Prostate gland (tissue), 2 donors: ENCODE measurements around the gene WNK4. TPM values are rescaled to one million over a fixed set of nuclear protein-coding genes. Genes with fewer than 3 reads are reported as not detected.

ENCODE experiments used
- DNase-seq: peaks from one replicate; pipeline ENCODE4 v3.0.0-alpha.2; 2019; ENCODE audit warnings: low spot score
- H3K27ac ChIP-seq, 2 donors: fragments of 200-600 bp; sonication (generic); 2 replicates each; pipeline ENCODE4 v1.5.1; 2017 to 2019
- H3K27me3 ChIP-seq: fragments of 200-600 bp; sonication (generic); replicated peaks from 2 replicates; pipeline ENCODE4 v1.5.1; 2019; ENCODE audit not compliant: insufficient read depth
- H3K36me3 ChIP-seq, 2 donors: fragments of 200-600 bp; sonication (generic); 1 replicate in 1 of 2; 2 replicates in 1 of 2; pipeline versions ENCODE4 v1.5.1 to v1.8.1; 2017 to 2019
- H3K4me1 ChIP-seq: fragments of 200-600 bp; sonication (generic); replicated peaks from 2 replicates; pipeline ENCODE4 v1.5.1; 2019
- H3K4me3 ChIP-seq, 2 donors: fragments of 200-600 bp; sonication (generic); 2 replicates each; pipeline ENCODE4 v1.5.1; 2017 to 2019
- H3K9me3 ChIP-seq: fragments of 200-600 bp; sonication (generic); 2 replicates; pipeline ENCODE4 v1.5.1; 2017
- POLR2A ChIP-seq: fragments of 450-650 bp; IDR thresholded peaks from one replicate; pipeline ENCODE4 v1.6.1; 2016; ENCODE audit warnings: antibody characterized with exemption, mild to moderate bottlenecking
- POLR2AphosphoS5 ChIP-seq: sonication (generic); formaldehyde crosslinking; IDR thresholded peaks from one replicate; pipeline ENCODE4 v1.6.1; 2017; ENCODE audit warnings: antibody characterized with exemption
- WGBS: methylation state at CpG from one replicate; pipeline ENCODE4 v1.1.5; 2018; 5-methylcytosine and 5-hydroxymethylcytosine counted together
- intact Hi-C: fragments of 100-400 bp; cut with DNase I; formaldehyde crosslinking; loops from one replicate; pipeline ENCODE4 v1.14.2; 2022
- total RNA-seq, 2 donors: library from RNA; depleted of rRNA; stranded (reverse); fragments of >200 nt; gene quantifications; one replicate each; pipeline ENCODE4 v1.1.0, GENCODE V29; 2016
- TF ChIP-seq, protein P1 (sequence below), 4 experiments: fragments of 200-600 bp in 2 of 4; fragments of 450-650 bp in 2 of 4; sonication (generic) in 2 of 4; IDR thresholded peaks; 1 replicate in 3 of 4; 2 replicates in 1 of 4; pipeline ENCODE4 v1.5.1; 2016 to 2019; ENCODE audit warnings: antibody characterized with exemption in 4 of 4, mild to moderate bottlenecking in 2 of 4, moderate library complexity in 2 of 4

WNK4 gene
- total RNA-seq, 2 donors from 2014 or later = 24.7 to 28.9 TPM

DNA sequence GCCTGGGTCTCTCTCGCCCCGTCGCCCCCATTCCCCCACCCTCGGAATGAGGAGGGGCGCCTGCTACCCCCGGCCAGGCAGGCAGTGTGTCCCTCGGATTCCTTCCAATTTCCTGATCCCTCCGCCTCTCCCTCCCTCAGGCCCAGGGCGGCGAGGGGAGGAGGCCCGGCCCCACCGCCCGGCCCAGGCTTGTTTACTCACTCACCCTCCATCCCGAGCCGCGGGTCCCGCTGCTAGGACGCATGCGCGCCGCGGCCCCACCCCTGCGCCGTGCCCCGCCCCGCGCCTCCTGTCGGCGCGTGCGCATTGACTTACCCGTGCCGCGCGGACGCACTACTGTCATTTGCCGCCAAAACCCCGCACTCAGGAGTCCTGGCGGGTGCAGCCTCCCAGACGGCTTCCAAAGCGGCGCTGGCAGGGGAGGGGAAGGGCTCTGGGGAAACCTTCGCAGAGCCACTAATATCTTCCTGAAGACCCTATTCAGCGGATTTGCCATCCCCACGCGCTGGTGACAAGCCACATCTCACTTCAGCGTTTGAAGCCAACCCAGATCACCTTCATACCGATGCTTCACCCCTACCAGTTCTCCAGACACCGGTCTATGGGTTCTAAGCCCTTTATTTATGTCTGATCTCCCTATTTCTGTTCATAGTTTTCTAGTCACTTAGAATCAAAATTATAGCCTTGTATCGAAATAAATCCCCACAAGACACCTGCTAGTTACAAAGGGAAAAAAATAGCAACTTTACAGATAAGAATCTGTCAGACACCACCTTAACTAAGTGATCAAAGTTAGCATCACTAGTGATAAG lies 35.4 kb upstream of the WNK4 start, which contains the start of gene EZH1:
Gene EZH1, minus strand, starts transcription at position 235 of the 812 bp plus-strand sequence. CDS start 16,099 bp downstream, outside the sequence.
- H3K4me1 ChIP-seq = peaks cover 17% of the 10 kb centered on the region
- TF ChIP-seq, protein P1, sequence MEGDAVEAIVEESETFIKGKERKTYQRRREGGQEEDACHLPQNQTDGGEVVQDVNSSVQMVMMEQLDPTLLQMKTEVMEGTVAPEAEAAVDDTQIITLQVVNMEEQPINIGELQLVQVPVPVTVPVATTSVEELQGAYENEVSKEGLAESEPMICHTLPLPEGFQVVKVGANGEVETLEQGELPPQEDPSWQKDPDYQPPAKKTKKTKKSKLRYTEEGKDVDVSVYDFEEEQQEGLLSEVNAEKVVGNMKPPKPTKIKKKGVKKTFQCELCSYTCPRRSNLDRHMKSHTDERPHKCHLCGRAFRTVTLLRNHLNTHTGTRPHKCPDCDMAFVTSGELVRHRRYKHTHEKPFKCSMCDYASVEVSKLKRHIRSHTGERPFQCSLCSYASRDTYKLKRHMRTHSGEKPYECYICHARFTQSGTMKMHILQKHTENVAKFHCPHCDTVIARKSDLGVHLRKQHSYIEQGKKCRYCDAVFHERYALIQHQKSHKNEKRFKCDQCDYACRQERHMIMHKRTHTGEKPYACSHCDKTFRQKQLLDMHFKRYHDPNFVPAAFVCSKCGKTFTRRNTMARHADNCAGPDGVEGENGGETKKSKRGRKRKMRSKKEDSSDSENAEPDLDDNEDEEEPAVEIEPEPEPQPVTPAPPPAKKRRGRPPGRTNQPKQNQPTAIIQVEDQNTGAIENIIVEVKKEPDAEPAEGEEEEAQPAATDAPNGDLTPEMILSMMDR (IDR thresholded peaks at IDR 0.05) = peak in 2 of 4 experiments; percentile 54 to 56
- TF ChIP-seq POLR2A (peak; percentile 76), POLR2AphosphoS5 (peak; percentile 81)

DNA sequence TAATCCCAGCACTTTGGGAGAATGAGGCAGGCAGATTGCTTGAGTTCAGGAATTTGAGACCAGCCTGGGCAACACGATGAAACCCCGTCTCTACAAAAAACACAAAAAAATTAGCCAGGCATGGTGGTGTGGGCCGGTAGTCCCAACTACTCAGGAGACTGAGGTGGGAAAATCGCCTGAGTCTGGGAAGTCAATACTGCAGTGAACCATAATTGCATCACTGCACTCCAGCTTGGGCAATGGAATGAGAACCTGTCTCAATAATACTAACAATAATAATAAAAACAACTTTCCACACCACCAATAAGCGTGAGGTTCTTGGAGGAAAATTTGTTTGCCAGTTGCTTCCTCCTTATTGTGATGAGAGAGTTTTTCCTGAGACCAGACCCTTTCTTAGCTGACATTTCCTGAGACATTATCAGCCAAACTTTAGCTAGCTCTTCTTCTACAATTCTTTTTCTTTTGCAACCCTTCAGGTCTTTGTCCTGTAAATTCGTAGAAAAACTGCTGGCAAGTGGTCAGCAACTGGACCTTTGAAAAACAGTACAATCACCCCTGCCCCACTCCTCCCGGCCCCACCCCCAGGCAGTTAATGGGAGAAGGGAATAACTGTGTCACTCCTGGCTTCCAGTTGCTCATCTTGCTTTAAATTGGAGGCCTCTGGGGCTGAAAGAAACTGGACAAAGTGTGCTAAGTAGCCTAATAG lies 32.1 kb upstream of the WNK4 start:
- intact Hi-C loops = no loop called here
- DNase-seq = no peak
- Histone ChIP-seq H3K4me3 (no peak overlapping the region), H3K27ac (peak overlapping the region; percentile 71 to 74), H3K36me3 (no peaks in the 10 kb centered on the region), H3K9me3 (no peaks in the 10 kb centered on the region), H3K4me1 (peaks cover 17% of the 10 kb centered on the region), H3K27me3 (no peaks in the 10 kb centered on the region)
- 51% methylated on average over 7 of the region's 7 CpGs for WGBS
- TF ChIP-seq POLR2AphosphoS5 = no peak
- TF ChIP-seq POLR2A = no peak
- TF ChIP-seq, protein P1 (IDR thresholded peaks at IDR 0.05) = no peak

More for the DNA sequence above, 35.4 kb upstream of the WNK4 start, which contains the start of gene EZH1:
- intact Hi-C loops = no loop called here
- peak within 1 kb of the TSS; percentile 96 to 97 for H3K27ac ChIP-seq
- DNase-seq = peak; percentile 87
- peak within 1 kb of the TSS; percentile 70 to 73 for H3K4me3 ChIP-seq
- H3K36me3 ChIP-seq = no peaks in the 10 kb centered on the region
- 7% methylated on average over 27 of the region's 50 CpGs for WGBS
- H3K9me3 ChIP-seq = no peaks in the 10 kb centered on the region
- H3K27me3 ChIP-seq = no peaks in the 10 kb centered on the region

DNA sequence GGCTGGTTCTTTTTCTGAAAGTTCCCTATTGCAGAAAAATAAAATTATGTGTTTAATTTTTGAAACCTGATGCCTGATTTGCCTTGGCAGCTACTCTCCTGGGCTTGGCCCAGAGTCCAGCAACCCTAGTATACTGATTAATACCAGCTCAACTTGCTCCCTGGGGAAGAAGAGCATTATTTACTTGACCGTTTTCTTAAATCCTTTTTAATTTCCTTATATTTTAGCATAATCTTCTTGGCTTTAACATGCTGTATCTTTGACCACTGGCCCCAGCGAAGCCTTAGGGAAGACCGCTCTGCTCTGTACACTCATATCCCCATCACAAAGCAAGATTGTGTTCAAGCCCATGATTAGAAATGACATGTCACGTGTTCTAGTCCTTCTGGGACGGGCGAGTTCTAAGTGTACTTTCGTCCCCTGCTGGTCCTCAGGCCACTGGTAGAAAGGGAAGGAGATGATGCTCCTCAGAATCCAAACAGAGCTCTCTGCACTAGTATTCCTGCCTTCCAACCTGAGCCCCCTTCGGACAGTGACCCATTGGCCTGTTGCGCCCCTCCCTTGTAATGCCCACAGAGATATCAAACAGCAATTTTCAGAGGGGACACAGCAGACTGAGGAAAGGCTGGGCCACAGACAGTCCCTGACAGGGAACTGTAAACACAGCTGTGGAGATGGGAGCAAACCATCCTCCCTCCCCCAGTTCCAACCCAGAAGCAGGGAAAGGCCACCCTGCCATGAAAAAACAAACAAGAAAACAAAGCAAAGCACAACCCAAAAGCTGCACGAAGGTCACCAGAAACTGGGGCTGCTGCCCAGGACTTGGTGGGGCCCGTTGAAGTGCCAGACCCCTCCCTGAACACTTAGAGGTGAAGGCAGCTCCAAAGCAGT lies 31.3 kb upstream of the WNK4 start:
- Histone ChIP-seq H3K36me3 (no peaks in the 10 kb centered on the region), H3K9me3 (no peaks in the 10 kb centered on the region), H3K27ac (peak overlapping the region; percentile 71 to 74), H3K27me3 (no peaks in the 10 kb centered on the region), H3K4me1 (peaks cover 10% of the 10 kb centered on the region), H3K4me3 (no peak overlapping the region)
- TF ChIP-seq POLR2A = no peak
- TF ChIP-seq, protein P1 (IDR thresholded peaks at IDR 0.05) = no peak
- intact Hi-C loops = no loop called here
- DNase-seq = no peak
- 45% methylated on average over 11 of the region's 11 CpGs for WGBS

DNA sequence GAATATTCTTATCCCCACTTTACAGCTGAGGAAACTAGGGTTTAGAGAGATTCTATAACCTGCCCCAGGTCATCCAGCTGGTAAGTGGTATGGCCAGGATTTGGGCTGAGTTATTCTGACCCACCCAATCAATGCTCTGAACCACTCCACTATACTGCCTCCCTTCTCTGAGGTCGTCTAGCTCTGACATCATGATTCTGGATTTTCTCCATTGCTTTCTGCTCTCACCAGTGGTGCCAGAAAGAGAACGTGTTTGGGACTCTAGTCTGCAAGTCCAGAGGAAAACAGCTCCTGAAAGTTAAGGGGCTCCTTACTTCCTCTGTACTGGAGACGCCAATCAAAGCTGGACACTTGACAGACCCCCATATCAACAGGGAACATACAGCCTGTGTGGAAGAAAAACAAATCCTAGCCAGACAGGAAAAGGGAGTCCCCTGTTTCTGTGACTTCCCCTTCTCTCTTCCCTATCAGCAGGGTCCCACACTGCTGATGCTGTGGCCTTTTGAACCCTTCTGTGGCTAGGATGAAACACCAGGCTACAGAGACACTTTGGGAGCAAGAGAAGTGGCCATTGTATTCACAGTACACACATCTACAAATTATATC lies 29.6 kb upstream of the WNK4 start:
- Histone ChIP-seq H3K36me3 (no peaks in the 10 kb centered on the region), H3K27ac (peak overlapping the region in 1 of 2 donors; percentile 71), H3K27me3 (no peaks in the 10 kb centered on the region), H3K4me3 (no peak overlapping the region), H3K9me3 (no peaks in the 10 kb centered on the region), H3K4me1 (peaks cover 10% of the 10 kb centered on the region)
- no peak for DNase-seq
- TF ChIP-seq POLR2A (no peak), POLR2AphosphoS5 (no peak)
- TF ChIP-seq, protein P1 (IDR thresholded peaks at IDR 0.05) = no peak
- 42% methylated on average over 3 of the region's 3 CpGs for WGBS
- intact Hi-C loops = no loop called here
